HCT116 (cell line): ENCODE measurements around the gene TMEM74B. TPM values are rescaled to one million over a fixed set of nuclear protein-coding genes. Genes with fewer than 3 reads are reported as not detected.

Source experiments
- ATAC-seq: fragments of 200-7000 bp; cut with Tn5 transposase; 2 replicates; pipeline ENCODE4 v1.9.1; 2020; ENCODE audit warnings: mild to moderate bottlenecking, moderate library complexity
- BruUV-seq: library from RNA; stranded (reverse); fragments of 400-500 nt; replicated peaks from 2 replicates; lab custom pipeline; 2021; lab: Mats Ljungman, UMichigan
- CTCF ChIA-PET: fragments of 300-600 bp; sonication (Branson Sonifier 250); formaldehyde crosslinking; loops from one replicate; lab custom pipeline; 2021; ENCODE audit warnings: antibody characterized with exemption; lab: Charles Lee
- POLR2A ChIA-PET: fragments of 300-600, 350-600 bp; sonication (Branson Sonifier 250); formaldehyde crosslinking; loops from one replicate; lab custom pipeline; 2021; ENCODE audit warnings: antibody characterized with exemption; lab: Charles Lee
- RAD21 ChIA-PET, 2 experiments: fragments of 300-600 bp; sonication (Branson Sonifier 250); formaldehyde crosslinking; loops; one replicate each; lab custom pipeline; 2023; ENCODE audit warnings: low total read pairs in 2 of 2; ENCODE audit not compliant: uncharacterized antibody in 2 of 2, unreplicated experiment in 2 of 2, low non-redundant PET in 1 of 2; lab: Charles Lee
- DNase-seq: peaks from one replicate; pipeline ENCODE4 v3.0.0-alpha.2; 2010; ENCODE audit warnings: low read depth, low spot score
- H2AFZ ChIP-seq: fragments of 200-600 bp; shearing (Covaris generic), sonication (generic); 2 replicates; pipeline ENCODE4 v1.6.1; 2017; ENCODE audit warnings: low read depth, mixed run types, mixed read lengths, antibody characterized with exemption, low read length; ENCODE audit not compliant: poor library complexity, severe bottlenecking
- H3K27ac ChIP-seq: 2 replicates; pipeline ENCODE4 v1.5.1; 2012; ENCODE audit warnings: low read depth, low read length
- H3K27me3 ChIP-seq: fragments of 200-600 bp; sonication (generic); 2 replicates; pipeline ENCODE4 v1.6.1; 2016; ENCODE audit warnings: mixed run types, low read length, mixed read lengths; ENCODE audit not compliant: insufficient read depth
- H3K36me3 ChIP-seq, 2 experiments: fragments of 200-500 bp in 1 of 2; fragments of 200-600 bp in 1 of 2; sonication (Bioruptor generic) in 1 of 2; sonication (generic) in 1 of 2; 2 replicates each; pipeline versions ENCODE4 v1.5.1 to v1.6.1; 2014 to 2016; ENCODE audit warnings: low read length in 2 of 2, inconsistent platforms in 1 of 2, mixed read lengths in 1 of 2, mixed run types in 1 of 2; ENCODE audit not compliant: insufficient read depth in 2 of 2, control insufficient read depth in 1 of 2
- H3K4me1 ChIP-seq, 2 experiments: fragments of 200-600 bp in 1 of 2; sonication (generic) in 1 of 2; 2 replicates each; pipeline versions ENCODE4 v1.5.1 to v1.6.1; 2012 to 2017; ENCODE audit warnings: low read length in 2 of 2, inconsistent platforms in 1 of 2, mild to moderate bottlenecking in 1 of 2, mixed read lengths in 1 of 2, mixed run types in 1 of 2, moderate library complexity in 1 of 2; ENCODE audit not compliant: insufficient read depth in 2 of 2, control insufficient read depth in 1 of 2
- H3K4me2 ChIP-seq: fragments of 200-600 bp; sonication (generic); 2 replicates; pipeline ENCODE4 v1.6.1; 2017; ENCODE audit warnings: mixed run types, low read length, mixed read lengths
- H3K4me3 ChIP-seq, 2 experiments: fragments of 200-600 bp in 1 of 2; sonication (generic) in 1 of 2; replicated peaks in 1 of 2; 2 replicates each; pipeline ENCODE4 v1.5.1; 2011 to 2016; ENCODE audit warnings: low read length in 2 of 2, control low read depth in 1 of 2, low read depth in 1 of 2, mild to moderate bottlenecking in 1 of 2, mixed read lengths in 1 of 2, mixed run types in 1 of 2
- H3K79me2 ChIP-seq: fragments of 200-600 bp; sonication (generic); 2 replicates; pipeline ENCODE4 v1.6.1; 2017; ENCODE audit warnings: mild to moderate bottlenecking, mixed run types, low read length, moderate library complexity, mixed read lengths; ENCODE audit not compliant: insufficient read depth
- H3K9ac ChIP-seq: fragments of 200-600 bp; sonication (generic); 2 replicates; pipeline ENCODE4 v1.6.1; 2016; ENCODE audit warnings: low read length, mixed read lengths
- H3K9me2 ChIP-seq: fragments of 200-600 bp; sonication (generic), shearing (Covaris generic); 2 replicates; pipeline ENCODE4 v1.6.1; 2017; ENCODE audit warnings: mixed run types, mild to moderate bottlenecking, moderate library complexity; ENCODE audit not compliant: insufficient read depth
- H3K9me3 ChIP-seq, 2 experiments: fragments of 200-500 bp in 1 of 2; fragments of 200-600 bp in 1 of 2; sonication (Bioruptor generic) in 1 of 2; sonication (generic) in 1 of 2; 2 replicates each; pipeline ENCODE4 v1.6.1; 2014 to 2017; ENCODE audit warnings: low read length in 2 of 2, mixed read lengths in 2 of 2, inconsistent platforms in 1 of 2, low read depth in 1 of 2, mild to moderate bottlenecking in 1 of 2, mixed run types in 1 of 2, moderate library complexity in 1 of 2; ENCODE audit not compliant: control insufficient read depth in 1 of 2, insufficient read depth in 1 of 2
- H4K20me1 ChIP-seq: fragments of 200-600 bp; sonication (generic), shearing (Covaris generic); 2 replicates; pipeline ENCODE4 v1.6.1; 2017; ENCODE audit warnings: mixed run types, mild to moderate bottlenecking, moderate library complexity; ENCODE audit not compliant: insufficient read depth
- CEBPB ChIP-seq: IDR thresholded peaks from 2 replicates; pipeline ENCODE4 v1.6.1; 2012; ENCODE audit warnings: low read depth
- EGR1 ChIP-seq: IDR thresholded peaks from 2 replicates; pipeline ENCODE4 v1.6.1; 2012; ENCODE audit warnings: low read depth
- ELF1 ChIP-seq: IDR thresholded peaks from 2 replicates; pipeline ENCODE4 v1.6.1; 2012; ENCODE audit warnings: low read depth, borderline replicate concordance
- EZH2phosphoT487 ChIP-seq: fragments of 200-600 bp; IDR thresholded peaks from 2 replicates; pipeline ENCODE4 v1.6.1; 2018; ENCODE audit warnings: antibody characterized with exemption, borderline replicate concordance
- FOSL1 ChIP-seq: IDR thresholded peaks from 2 replicates; pipeline ENCODE4 v1.6.1; 2012; ENCODE audit warnings: low read depth
- MAX ChIP-seq: IDR thresholded peaks from 2 replicates; pipeline ENCODE4 v1.6.1; 2012
- POLR2A ChIP-seq: IDR thresholded peaks from 2 replicates; pipeline ENCODE4 v1.7.0; 2011; ENCODE audit warnings: borderline replicate concordance; ENCODE audit not compliant: insufficient read depth, insufficient read length; ENCODE audit errors: extremely low read depth
- POLR2AphosphoS5 ChIP-seq: IDR thresholded peaks from 2 replicates; pipeline ENCODE4 v1.6.1; 2011; ENCODE audit warnings: mild to moderate bottlenecking, low read depth, low read length, moderate library complexity
- RAD21 ChIP-seq: IDR thresholded peaks from 2 replicates; pipeline ENCODE4 v1.6.1; 2012; ENCODE audit warnings: low read depth, mild to moderate bottlenecking
- SIN3A ChIP-seq: IDR thresholded peaks from 2 replicates; pipeline ENCODE4 v1.6.1; 2012; ENCODE audit warnings: low read depth
- SRF ChIP-seq: IDR thresholded peaks from 2 replicates; pipeline ENCODE4 v1.6.1; 2012; ENCODE audit warnings: low read depth
- YY1 ChIP-seq: IDR thresholded peaks from 2 replicates; pipeline ENCODE4 v1.6.1; 2011; ENCODE audit warnings: low read length, low read depth, moderate library complexity, mild to moderate bottlenecking; ENCODE audit not compliant: insufficient replicate concordance; ENCODE audit errors: extremely low read depth
- intact Hi-C: fragments of 100-400 bp; cut with micrococcal nuclease; formaldehyde crosslinking; loops from 2 replicates; pipeline ENCODE4 v1.10.0; 2022
- total RNA-seq: library from RNA; stranded (reverse); gene quantifications from one replicate; pipeline ENCODE4 v1.2.1, GENCODE V29; 2021; ENCODE audit not compliant: unreplicated experiment

TMEM74B gene
- total RNA-seq, 1 experiment from 2014 or later = 25.7 TPM

- DNase-seq = no peak
- H3K9ac ChIP-seq = no peak within 1 kb of the TSS
- no peak for ATAC-seq
- peaks cover under 1% of the 10 kb centered on the region; the same call in 1 of the 2 replicates for H3K27me3 ChIP-seq
- no peaks in the 10 kb centered on the region for H4K20me1 ChIP-seq
- ChIA-PET RAD21 (no interaction called here), CTCF (interaction anchor here (0.6 kb wide), 1 partner anchor 18 kb away, joined by 4 read pairs; the partner anchor contains the start of gene TMEM74B)
- no peak within 1 kb of the TSS for H3K4me3 ChIP-seq
- no TSS peak for BruUV-seq
- no peak within 1 kb of the TSS for H3K27ac ChIP-seq
- intact Hi-C loops = no loop called here
- H3K79me2 ChIP-seq = no peaks in the 10 kb centered on the region
- TF ChIP-seq EGR1 (no peak), YY1 (no peak), FOSL1 (no peak), ELF1 (no peak), SIN3A (no peak), RAD21 (no peak), SRF (no peak), POLR2AphosphoS5 (no peak), MAX (no peak), EZH2phosphoT487 (no peak), POLR2A (no peak), CEBPB (no peak)
- TF ChIP-seq, all 23 proteins: peak for 0
- POLR2A ChIA-PET = no interaction called here
- no peak within 1 kb of the TSS for H2AFZ ChIP-seq
- H3K9me3 ChIP-seq = no peaks in the 10 kb centered on the region
- no peaks in the 10 kb centered on the region for H3K36me3 ChIP-seq
- H3K4me1 ChIP-seq = peaks cover 0 to 9% of the 10 kb centered on the region in 2 experiments; a peak in 1 of 4 replicates
- no peaks in the 10 kb centered on the region for H3K9me2 ChIP-seq
- H3K4me2 ChIP-seq = no peak within 1 kb of the TSS
Observed at GRCh38 chr20:1202762-1203504, 18.2 kb upstream of the TMEM74B start, which contains the start of gene C20orf202. C20orf202 (plus strand) TSS chr20:1203454; CDS start chr20:1203586, 132 bp downstream.
